Measurements from ENCODE around the gene IMMP2L. TPM values are rescaled to one million over a fixed set of nuclear protein-coding genes. Genes with fewer than 3 reads are reported as not detected.

The IMMP2L gene
- total RNA-seq, 1 donor from 2014 or later, result 31.9 TPM

DNA sequence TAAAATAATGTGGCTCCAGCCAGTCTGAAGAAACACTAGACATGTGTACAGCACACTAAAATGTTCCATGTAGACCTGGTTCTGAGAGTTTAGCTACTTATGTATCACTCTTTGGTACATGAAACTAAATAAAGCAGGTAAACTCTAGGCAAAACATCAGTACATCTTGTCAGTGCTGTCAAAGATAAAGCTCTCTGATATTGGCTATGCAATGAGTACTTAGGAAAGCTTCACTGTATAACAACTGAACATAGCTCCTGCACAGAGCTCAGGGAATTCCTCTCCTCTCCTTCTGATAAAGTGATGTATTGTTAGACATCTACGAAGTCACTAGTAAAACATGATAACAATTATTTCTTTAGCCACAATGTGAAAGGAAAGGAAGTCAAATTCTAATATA lies 467.9 kb downstream of the IMMP2L start:
- ATAC-seq (ENCODE audit: low read depth) (no peak), DNase-seq (no peak)
- Mint-ChIP-seq H3K4me1 (peaks cover 13% of the 10 kb centered on the region), H3K9me3 (no peaks in the 10 kb centered on the region), H3K4me3 (no peak overlapping the region), H3K36me3 (ENCODE audit: low read depth) (no peaks in the 10 kb centered on the region), H3K27ac (no peak overlapping the region), H3K27me3 (no peaks in the 10 kb centered on the region)
- intact Hi-C loops (cut with micrococcal nuclease), result no loop called here
- TF ChIP-seq CTCF (IDR thresholded peaks at IDR 0.05), result no peak
- POLR2A ChIA-PET, result no interaction called here
- CTCF ChIA-PET, result no interaction called here

DNA sequence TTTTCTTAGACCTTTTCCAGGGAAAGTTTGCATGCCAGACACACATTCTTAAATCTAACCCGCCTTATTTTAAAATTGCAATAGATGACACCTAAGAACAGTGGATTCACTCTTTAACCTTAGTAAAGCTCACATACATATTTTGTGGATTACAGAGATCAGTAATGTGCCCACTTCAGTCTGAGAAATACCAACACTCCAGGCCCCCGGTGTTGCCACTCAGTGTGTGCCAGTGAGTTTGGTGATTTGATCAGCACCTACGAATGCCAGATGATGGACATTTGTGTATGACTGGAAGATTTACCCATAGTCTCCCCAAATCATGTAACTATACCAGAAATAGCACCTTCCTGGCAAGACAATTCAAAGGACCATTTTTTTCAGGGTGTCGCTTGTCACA lies 468.8 kb downstream of the IMMP2L start:
- ChIA-PET POLR2A (no interaction called here), CTCF (no interaction called here)
- Mint-ChIP-seq H3K27ac (no peak overlapping the region), H3K36me3 (ENCODE audit: low read depth) (no peaks in the 10 kb centered on the region), H3K9me3 (no peaks in the 10 kb centered on the region), H3K4me3 (no peak overlapping the region), H3K27me3 (no peaks in the 10 kb centered on the region), H3K4me1 (peaks cover 7% of the 10 kb centered on the region)
- ATAC-seq (ENCODE audit: low read depth), result no peak
- TF ChIP-seq CTCF (IDR thresholded peaks at IDR 0.05), result no peak
- intact Hi-C loops (cut with micrococcal nuclease), result no loop called here
- no peak for DNase-seq

DNA sequence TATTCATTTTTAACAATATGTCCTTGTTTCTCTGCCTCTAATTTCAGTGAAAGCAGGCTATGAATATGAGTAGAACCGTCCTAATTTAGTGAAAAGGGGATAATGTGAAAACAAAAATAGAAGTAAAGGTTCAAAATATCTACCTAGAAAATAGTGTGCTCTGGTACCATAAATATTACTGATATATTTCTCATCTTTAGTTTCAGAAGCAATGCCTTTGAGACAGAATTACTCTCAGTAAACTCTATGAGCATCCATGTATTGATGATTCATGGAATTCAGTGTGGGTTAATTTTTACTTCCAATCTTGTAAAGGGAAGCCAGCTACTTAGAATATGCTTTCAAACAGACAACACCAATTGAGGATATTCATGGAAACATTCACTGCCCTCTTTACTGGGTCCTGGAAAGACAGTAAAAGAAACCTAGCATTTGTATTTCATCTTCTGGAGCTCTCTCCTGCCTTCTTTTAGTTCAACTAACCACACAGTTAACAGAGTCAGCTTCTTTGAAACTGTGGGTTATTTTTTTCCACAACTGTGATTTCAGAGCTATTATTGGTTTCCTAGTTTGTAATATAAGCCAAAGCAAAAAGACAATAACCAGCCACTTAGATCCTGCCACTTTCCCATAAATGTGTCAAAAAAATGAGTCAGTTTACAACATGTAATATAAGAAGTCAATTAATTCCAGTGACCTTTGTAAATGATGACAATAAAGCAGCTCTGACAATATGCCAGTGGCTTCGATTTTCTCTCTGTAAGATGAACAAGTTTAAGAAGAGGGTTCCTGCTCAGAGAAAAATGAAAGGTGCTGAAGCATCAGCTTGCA lies 469.7 kb downstream of the IMMP2L start:
- ChIA-PET POLR2A (interaction anchor here (1.0 kb wide), 1 partner anchor 9 kb away, joined by 3 read pairs; no protein-coding TSS in a partner anchor), CTCF (no interaction called here)
- no peaks in the 10 kb centered on the region for H3K36me3 Mint-ChIP-seq (ENCODE audit: low read depth)
- no peaks in the 10 kb centered on the region for H3K9me3 Mint-ChIP-seq
- no peaks in the 10 kb centered on the region for H3K4me1 Mint-ChIP-seq
- intact Hi-C loops (cut with micrococcal nuclease), result no loop called here
- no peaks in the 10 kb centered on the region for H3K27me3 Mint-ChIP-seq
- DNase-seq (no peak), ATAC-seq (ENCODE audit: low read depth) (no peak)
- H3K4me3 Mint-ChIP-seq, result no peak overlapping the region
- peak overlapping the region; percentile 35 for H3K27ac Mint-ChIP-seq
- no peak for TF ChIP-seq CTCF (IDR thresholded peaks at IDR 0.05)

DNA sequence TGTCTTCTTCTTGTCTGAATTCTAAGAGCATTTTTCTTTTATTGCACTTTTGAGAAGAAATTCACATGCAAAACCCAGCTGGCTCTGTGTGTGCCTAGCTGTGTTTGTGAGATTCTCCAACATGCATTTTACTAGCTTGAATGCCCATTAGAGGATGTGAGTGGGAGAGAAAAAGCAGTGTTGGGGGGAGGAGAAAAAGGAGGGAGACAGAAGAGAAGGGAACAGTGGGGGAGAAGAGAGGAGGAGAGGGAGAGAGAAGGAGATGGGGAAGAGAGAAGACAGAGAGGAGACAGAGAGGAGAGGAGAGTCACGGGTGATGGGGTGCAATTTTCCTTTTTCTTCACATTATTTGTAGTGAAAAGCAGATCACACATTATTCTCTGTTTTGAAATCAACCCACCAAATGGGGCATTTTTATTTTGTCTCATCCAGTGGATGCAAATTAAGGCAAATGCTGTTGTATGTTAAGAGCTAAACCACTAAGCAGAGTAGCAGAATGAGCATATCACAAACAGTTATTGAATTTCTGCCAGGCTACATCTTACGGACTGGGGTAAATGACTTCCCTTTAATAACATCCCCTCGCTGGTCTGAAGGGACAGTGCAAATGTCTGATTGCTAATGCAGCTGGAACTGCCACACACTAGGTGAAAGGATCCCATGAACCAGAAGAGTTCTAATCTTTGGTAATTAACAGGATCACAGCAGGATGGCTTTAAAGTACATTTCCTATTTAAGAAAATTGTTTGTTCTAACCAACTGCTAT lies 470.5 kb downstream of the IMMP2L start:
- H3K27ac Mint-ChIP-seq, result no peak overlapping the region
- H3K4me1 Mint-ChIP-seq, result no peaks in the 10 kb centered on the region
- no peak overlapping the region for H3K4me3 Mint-ChIP-seq
- H3K9me3 Mint-ChIP-seq, result no peaks in the 10 kb centered on the region
- H3K27me3 Mint-ChIP-seq, result no peaks in the 10 kb centered on the region
- intact Hi-C loops (cut with micrococcal nuclease), result no loop called here
- ATAC-seq (ENCODE audit: low read depth), result no peak
- ChIA-PET POLR2A (interaction anchor here (0.7 to 1.0 kb wide), 2 partner anchors 8 to 222 kb away, joined by 3 to 8 read pairs; no protein-coding TSS in a partner anchor), CTCF (interaction anchor here (1.0 kb wide), 1 partner anchor 501 kb away, joined by 3 read pairs; no protein-coding TSS in a partner anchor)
- no peaks in the 10 kb centered on the region for H3K36me3 Mint-ChIP-seq (ENCODE audit: low read depth)
- TF ChIP-seq CTCF (IDR thresholded peaks at IDR 0.05), result no peak
- DNase-seq, result no peak

GRCh38 chr7:111090846-111091245 lies 471.4 kb downstream of the IMMP2L start, which contains the start of gene LRRN3:
LRRN3 (plus strand) TSS chr7:111091127; CDS start chr7:111122773, 31,646 bp downstream.
- no peak within 1 kb of the TSS for H3K4me3 Mint-ChIP-seq
- no peak for ATAC-seq (ENCODE audit: low read depth)
- H3K27ac Mint-ChIP-seq, result no peak within 1 kb of the TSS
- H3K4me1 Mint-ChIP-seq, result peaks cover 3% of the 10 kb centered on the region
- intact Hi-C loops (cut with micrococcal nuclease), result loop anchor here (1.0 kb wide), 1 partner anchor 395 kb away; no protein-coding TSS in a partner anchor
- ChIA-PET CTCF (interaction anchor here (0.6 to 1.0 kb wide), 2 partner anchors 134 to 500 kb away, joined by 3 to 5 read pairs; no protein-coding TSS in a partner anchor), POLR2A (interaction anchor here (0.7 kb wide), 2 partner anchors 221 to 309 kb away, joined by 4 to 8 read pairs; no protein-coding TSS in a partner anchor)
- H3K36me3 Mint-ChIP-seq (ENCODE audit: low read depth), result no peaks in the 10 kb centered on the region
- H3K27me3 Mint-ChIP-seq, result no peaks in the 10 kb centered on the region
- no peak for TF ChIP-seq CTCF (IDR thresholded peaks at IDR 0.05)
- H3K9me3 Mint-ChIP-seq, result no peaks in the 10 kb centered on the region
- no peak for DNase-seq
